ENCODE data around the gene TUBGCP3.

Gene TUBGCP3

DNA sequence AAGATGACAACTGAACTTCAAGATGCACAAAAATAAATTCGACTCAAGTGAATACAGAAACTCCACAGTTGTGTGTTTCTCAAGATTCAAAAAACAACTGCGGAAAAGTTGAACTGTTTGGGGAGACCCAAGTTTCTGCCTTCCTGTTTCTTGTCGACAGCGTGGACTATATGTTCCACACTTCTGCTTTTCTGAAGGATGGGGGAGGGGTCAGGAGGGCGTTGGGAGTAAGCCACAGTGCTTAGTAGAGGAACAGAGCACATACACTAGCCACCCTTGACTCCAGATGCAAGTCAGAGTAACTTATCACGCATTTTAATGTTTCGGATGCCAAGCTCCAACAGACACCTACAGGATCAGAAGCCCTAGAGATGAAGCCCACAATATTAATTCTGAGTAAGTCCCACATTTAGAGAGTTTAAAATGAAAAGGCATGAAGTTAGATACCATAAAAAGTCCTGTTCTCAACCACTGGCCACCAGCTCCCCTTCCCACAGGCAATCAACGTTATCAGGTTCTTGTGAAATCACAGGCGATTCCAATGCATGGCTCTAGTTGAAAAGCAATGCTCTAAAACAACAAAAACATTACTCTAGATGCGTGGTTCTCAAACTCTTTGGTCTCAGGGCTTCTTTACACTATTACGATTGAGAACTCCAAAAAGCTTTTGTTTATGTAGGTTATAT, 4.2 kb downstream of the TUBGCP3 start:
- TF ChIP-seq, protein P1, sequence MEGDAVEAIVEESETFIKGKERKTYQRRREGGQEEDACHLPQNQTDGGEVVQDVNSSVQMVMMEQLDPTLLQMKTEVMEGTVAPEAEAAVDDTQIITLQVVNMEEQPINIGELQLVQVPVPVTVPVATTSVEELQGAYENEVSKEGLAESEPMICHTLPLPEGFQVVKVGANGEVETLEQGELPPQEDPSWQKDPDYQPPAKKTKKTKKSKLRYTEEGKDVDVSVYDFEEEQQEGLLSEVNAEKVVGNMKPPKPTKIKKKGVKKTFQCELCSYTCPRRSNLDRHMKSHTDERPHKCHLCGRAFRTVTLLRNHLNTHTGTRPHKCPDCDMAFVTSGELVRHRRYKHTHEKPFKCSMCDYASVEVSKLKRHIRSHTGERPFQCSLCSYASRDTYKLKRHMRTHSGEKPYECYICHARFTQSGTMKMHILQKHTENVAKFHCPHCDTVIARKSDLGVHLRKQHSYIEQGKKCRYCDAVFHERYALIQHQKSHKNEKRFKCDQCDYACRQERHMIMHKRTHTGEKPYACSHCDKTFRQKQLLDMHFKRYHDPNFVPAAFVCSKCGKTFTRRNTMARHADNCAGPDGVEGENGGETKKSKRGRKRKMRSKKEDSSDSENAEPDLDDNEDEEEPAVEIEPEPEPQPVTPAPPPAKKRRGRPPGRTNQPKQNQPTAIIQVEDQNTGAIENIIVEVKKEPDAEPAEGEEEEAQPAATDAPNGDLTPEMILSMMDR (IDR thresholded peaks at IDR 0.05; ENCODE audit: insufficient read depth, low read length, missing control alignments): no peak
- no peak for DNase-seq (ENCODE audit: low read depth, low spot score)
- H3K4me3 ChIP-seq (ENCODE audit: low read depth, low read length): no peak overlapping the region
- POLR2A ChIA-PET: interaction anchor here (0.6 kb wide), 1 partner anchor 102 kb away, joined by 3 read pairs; no protein-coding TSS in a partner anchor
- CTCF ChIA-PET: interaction anchor here (1.6 to 2.5 kb wide), 4 partner anchors 8 to 1109 kb away, joined by 4 to 13 read pairs (median 6); no protein-coding TSS in a partner anchor

GRCh38 chr13:112582263-112582662, 5.7 kb downstream of the TUBGCP3 start:
- ChIA-PET CTCF (interaction anchor here (1.6 kb wide), 1 partner anchor 1108 kb away, joined by 4 read pairs; no protein-coding TSS in a partner anchor), POLR2A (no interaction called here)
- DNase-seq (ENCODE audit: low read depth, low spot score): no peak
- no peak overlapping the region for H3K4me3 ChIP-seq (ENCODE audit: low read depth, low read length)
- TF ChIP-seq, protein P1 (IDR thresholded peaks at IDR 0.05; ENCODE audit: insufficient read depth, low read length, missing control alignments): no peak

DNA sequence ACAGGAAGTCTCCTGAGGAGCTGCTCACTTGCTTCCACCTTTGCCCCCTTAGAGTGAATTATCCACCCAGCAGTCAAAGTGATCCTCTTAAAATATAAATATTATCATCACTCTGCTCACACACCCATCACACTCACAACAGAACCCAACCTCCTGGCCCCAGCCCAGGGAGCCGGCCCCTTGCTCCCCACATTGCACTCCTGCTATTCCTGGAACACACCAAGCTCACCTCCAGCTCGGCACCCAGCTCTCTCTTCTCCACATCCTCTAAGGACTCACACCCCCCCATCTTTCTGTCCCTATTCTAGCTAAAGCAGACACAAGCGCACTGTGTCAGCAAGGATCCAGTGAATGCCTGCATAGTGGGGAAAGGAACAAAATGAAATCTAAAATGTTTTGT, 7.0 kb downstream of the TUBGCP3 start:
- no peak overlapping the region for H3K4me3 ChIP-seq (ENCODE audit: low read depth, low read length)
- DNase-seq (ENCODE audit: low read depth, low spot score): no peak
- ChIA-PET CTCF (interaction anchor here (0.6 to 1.3 kb wide), 2 partner anchors 12 to 26 kb away, joined by 3 to 5 read pairs; no protein-coding TSS in a partner anchor), POLR2A (no interaction called here)
- TF ChIP-seq, protein P1 (IDR thresholded peaks at IDR 0.05; ENCODE audit: insufficient read depth, low read length, missing control alignments): no peak

DNA sequence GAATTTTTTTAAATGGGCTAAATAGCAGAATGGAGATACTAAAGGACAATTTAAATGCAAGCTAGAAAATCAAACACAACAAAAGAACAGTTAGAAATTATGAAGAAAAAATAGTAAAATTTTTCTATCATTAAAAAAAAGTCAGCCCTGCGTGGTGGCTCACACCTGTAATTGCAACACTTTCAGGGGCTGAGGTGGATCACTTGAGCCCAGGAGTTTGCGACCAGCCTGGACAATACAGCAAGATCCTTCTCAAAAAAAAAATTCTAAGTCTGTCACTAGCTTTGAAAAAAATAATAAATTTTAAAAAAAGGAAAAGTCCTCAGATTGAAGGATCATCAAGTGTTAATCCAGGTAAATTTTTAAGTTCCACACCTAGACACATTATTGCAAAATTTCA, 7.7 kb downstream of the TUBGCP3 start:
- no peak for DNase-seq (ENCODE audit: low read depth, low spot score)
- TF ChIP-seq, protein P1 (IDR thresholded peaks at IDR 0.05; ENCODE audit: insufficient read depth, low read length, missing control alignments): no peak
- ChIA-PET CTCF (interaction anchor here (1.3 kb wide), 1 partner anchor 26 kb away, joined by 5 read pairs; no protein-coding TSS in a partner anchor), POLR2A (no interaction called here)
- H3K4me3 ChIP-seq (ENCODE audit: low read depth, low read length): no peak overlapping the region

DNA sequence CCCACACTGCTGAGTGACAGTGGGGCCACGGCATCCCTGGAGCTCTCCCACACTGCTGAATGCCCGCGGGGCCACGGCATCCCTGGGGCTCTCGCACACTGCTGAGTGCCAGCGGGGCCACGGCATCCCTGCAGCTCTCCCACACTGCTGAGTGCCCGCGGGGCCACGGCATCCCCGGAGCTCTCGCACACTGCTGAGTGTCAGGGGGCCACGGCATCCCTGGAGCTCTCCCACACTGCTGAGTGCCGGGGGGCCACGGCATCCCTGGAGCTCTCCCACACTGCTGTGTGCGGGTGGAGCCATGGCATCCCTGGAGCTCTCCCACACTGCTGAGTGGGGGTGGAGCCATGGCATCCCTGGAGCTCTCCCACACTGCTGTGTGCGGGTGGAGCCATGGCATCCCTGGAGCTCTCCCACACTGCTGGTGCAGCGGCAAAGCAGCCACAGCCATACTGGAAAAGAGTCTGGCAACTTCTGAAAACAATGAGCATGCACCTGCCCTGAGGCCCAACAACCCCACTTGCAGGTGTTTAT, 8.6 kb downstream of the TUBGCP3 start:
- DNase-seq (ENCODE audit: low read depth, low spot score): no peak
- H3K4me3 ChIP-seq (ENCODE audit: low read depth, low read length): no peak overlapping the region
- TF ChIP-seq, protein P1 (IDR thresholded peaks at IDR 0.05; ENCODE audit: insufficient read depth, low read length, missing control alignments): no peak
- ChIA-PET POLR2A (no interaction called here), CTCF (no interaction called here)

GRCh38 chr13:112576768-112577167, 11.2 kb downstream of the TUBGCP3 start:
- CTCF ChIA-PET: interaction anchor here (1.0 kb wide), 1 partner anchor 11 kb away, joined by 5 read pairs; the partner anchor contains the start of gene TUBGCP3
- no peak for DNase-seq (ENCODE audit: low read depth, low spot score)
- POLR2A ChIA-PET: no interaction called here
- TF ChIP-seq, protein P1 (IDR thresholded peaks at IDR 0.05; ENCODE audit: insufficient read depth, low read length, missing control alignments): no peak
- H3K4me3 ChIP-seq (ENCODE audit: low read depth, low read length): no peak overlapping the region
